A673 (cell line): ENCODE results near the gene OSTN. TPM values are rescaled to one million over a fixed set of nuclear protein-coding genes. Genes with fewer than 3 reads are reported as not detected.

Experiments used
- BruUV-seq: library from RNA; stranded (reverse); fragments of 400-500 nt; replicated peaks from 2 replicates; lab custom pipeline; 2021; lab: Mats Ljungman, UMichigan
- CTCF ChIA-PET: fragments of 300-600 bp; sonication (Branson Sonifier 250); formaldehyde crosslinking; loops from one replicate; lab custom pipeline; 2022; ENCODE audit warnings: antibody characterized with exemption; lab: Charles Lee
- POLR2A ChIA-PET: fragments of 300-600 bp; sonication (Branson Sonifier 250); formaldehyde crosslinking; loops from one replicate; lab custom pipeline; 2022; ENCODE audit warnings: antibody characterized with exemption; ENCODE audit not compliant: low non-redundant PET; lab: Charles Lee
- DNase-seq: peaks from one replicate; pipeline ENCODE4 v3.0.0-alpha.2; 2015; ENCODE audit warnings: low spot score
- H3K27ac ChIP-seq: fragments of 200-600 bp; sonication (generic); 2 replicates; pipeline ENCODE4 v1.5.1; 2016; ENCODE audit warnings: mixed run types, low read depth, mild to moderate bottlenecking, mixed read lengths, antibody characterized with exemption, low read length; ENCODE audit not compliant: poor library complexity, severe bottlenecking
- H3K27me3 ChIP-seq: fragments of 200-600 bp; sonication (generic); replicated peaks from 2 replicates; pipeline ENCODE4 v1.6.1; 2017; ENCODE audit warnings: mixed run types, low read depth, mild to moderate bottlenecking, mixed read lengths, antibody characterized with exemption, low read length; ENCODE audit not compliant: insufficient read depth, poor library complexity
- H3K36me3 ChIP-seq: fragments of 200-600 bp; sonication (generic); 2 replicates; pipeline ENCODE4 v1.6.1; 2016; ENCODE audit warnings: mixed run types, mild to moderate bottlenecking, mixed read lengths, antibody characterized with exemption, low read length; ENCODE audit not compliant: insufficient read depth, poor library complexity, severe bottlenecking
- H3K4me1 ChIP-seq: fragments of 200-600 bp; sonication (generic); 2 replicates; pipeline ENCODE4 v1.6.1; 2017; ENCODE audit warnings: mixed run types, mild to moderate bottlenecking, mixed read lengths, antibody characterized with exemption, low read length; ENCODE audit not compliant: insufficient read depth, poor library complexity, severe bottlenecking
- H3K4me3 ChIP-seq: fragments of 200-600 bp; sonication (generic); 2 replicates; pipeline ENCODE4 v1.5.1; 2016; ENCODE audit warnings: low read depth, mixed run types, mild to moderate bottlenecking, mixed read lengths, low read length; ENCODE audit not compliant: poor library complexity, severe bottlenecking
- H3K9me3 ChIP-seq: fragments of 200-600 bp; sonication (generic); 2 replicates; pipeline ENCODE4 v1.6.1; 2016; ENCODE audit warnings: mixed run types, low read depth, mild to moderate bottlenecking, mixed read lengths, antibody characterized with exemption, low read length; ENCODE audit not compliant: poor library complexity, severe bottlenecking
- EZH2 ChIP-seq: fragments of 200-600 bp; sonication (generic); IDR thresholded peaks from 2 replicates; pipeline ENCODE4 v1.6.1; 2017; ENCODE audit warnings: borderline replicate concordance, low read depth, mild to moderate bottlenecking, mixed read lengths, antibody characterized with exemption, low read length; ENCODE audit not compliant: poor library complexity, severe bottlenecking
- intact Hi-C: fragments of 100-400 bp; cut with micrococcal nuclease; formaldehyde crosslinking; loops from one replicate; pipeline ENCODE4 v1.10.0; 2022; ENCODE audit not compliant: unreplicated experiment
- total RNA-seq: library from RNA; stranded (reverse); gene quantifications from 2 replicates; pipeline ENCODE4 v1.2.3, GENCODE V29; 2021
- TF ChIP-seq, protein P1 (sequence below): fragments of 300-800, 200-600 bp; sonication (generic); conservative IDR thresholded peaks from 2 replicates; pipeline ENCODE4 v1.5.1; 2017; ENCODE audit warnings: low read depth, mild to moderate bottlenecking, antibody characterized with exemption, low read length, moderate library complexity, mixed read lengths

OSTN gene
- total RNA-seq, 1 experiment from 2014 or later: not detected

DNA sequence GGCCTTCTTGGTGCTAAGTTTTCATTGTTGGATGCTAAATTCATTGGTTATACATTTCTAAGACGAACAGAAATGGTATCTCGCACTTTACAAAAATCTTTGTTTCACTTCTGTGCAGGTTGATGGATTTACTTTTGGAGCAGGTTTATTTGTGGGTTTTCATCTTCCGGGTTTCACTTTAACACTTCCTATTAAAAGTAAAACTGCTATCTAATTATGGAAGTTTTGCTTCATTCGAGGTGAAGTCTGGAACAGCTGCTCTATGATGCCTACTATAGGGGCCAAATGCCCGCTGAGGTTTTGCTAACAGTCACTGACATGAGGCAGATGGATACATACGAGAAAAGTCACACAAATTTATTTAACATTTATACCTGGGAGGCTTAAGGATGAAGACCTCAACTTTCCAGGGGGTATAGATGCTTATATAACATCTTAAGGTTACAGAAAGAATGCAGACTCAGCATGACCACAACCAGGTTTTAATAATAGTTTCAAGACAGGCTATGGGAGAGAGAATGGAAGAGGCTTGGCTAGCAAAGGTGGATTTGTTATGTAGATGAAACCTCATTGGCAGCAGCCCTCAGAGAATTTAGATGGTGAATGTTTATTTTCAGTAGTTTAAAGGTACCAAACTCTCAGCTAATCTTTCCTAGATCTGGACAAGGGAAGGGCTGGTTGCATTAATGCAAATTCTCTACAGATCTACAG is 54.2 kb downstream of the OSTN start:
- no TSS peak for BruUV-seq

DNA sequence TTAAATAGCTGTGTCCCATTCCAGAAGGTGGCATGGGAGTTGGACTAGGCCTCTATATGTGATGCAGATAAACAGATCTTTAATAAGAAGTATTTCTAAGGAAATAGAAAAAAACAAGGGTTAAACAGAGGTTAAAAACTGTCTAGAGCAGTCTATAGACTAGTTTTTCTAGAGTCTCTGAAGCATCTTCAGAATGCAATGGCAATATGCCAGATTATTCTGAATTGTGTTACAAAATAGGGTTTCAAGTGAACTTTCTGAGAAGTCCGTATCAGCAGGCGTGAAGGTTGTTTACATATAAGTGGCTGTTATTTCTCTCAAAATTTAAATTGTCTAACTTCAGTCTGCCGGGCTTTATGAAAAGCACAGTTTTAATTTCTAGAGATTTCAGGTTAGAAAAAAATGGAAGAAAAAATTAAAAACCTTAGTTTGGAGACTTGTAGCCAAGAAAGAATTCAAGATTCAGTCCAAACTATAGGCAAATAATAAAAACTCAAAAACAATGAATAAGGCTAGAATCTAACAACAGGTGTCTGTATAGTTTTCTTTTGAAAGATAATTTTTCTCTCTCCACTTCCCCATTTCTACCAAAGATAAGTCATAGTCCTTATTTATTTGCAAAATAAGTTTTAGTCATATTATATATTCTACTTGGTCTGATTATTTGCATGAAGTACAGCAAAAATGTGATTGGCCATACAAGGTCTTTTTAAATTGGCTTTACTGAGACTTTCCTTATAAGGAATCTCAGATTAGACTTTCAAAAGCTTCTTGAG is 55.2 kb downstream of the OSTN start:
- H3K36me3 ChIP-seq: no peaks in the 10 kb centered on the region
- intact Hi-C loops: no loop called here
- no TSS peak for BruUV-seq
- ChIA-PET POLR2A (no interaction called here), CTCF (no interaction called here)
- H3K9me3 ChIP-seq: no peaks in the 10 kb centered on the region
- H3K4me1 ChIP-seq: peaks cover 6% of the 10 kb centered on the region
- no peak overlapping the region for H3K4me3 ChIP-seq
- H3K27ac ChIP-seq: no peak overlapping the region
- no peaks in the 10 kb centered on the region for H3K27me3 ChIP-seq
- DNase-seq: no peak
- no peak for TF ChIP-seq EZH2
- TF ChIP-seq, protein P1, sequence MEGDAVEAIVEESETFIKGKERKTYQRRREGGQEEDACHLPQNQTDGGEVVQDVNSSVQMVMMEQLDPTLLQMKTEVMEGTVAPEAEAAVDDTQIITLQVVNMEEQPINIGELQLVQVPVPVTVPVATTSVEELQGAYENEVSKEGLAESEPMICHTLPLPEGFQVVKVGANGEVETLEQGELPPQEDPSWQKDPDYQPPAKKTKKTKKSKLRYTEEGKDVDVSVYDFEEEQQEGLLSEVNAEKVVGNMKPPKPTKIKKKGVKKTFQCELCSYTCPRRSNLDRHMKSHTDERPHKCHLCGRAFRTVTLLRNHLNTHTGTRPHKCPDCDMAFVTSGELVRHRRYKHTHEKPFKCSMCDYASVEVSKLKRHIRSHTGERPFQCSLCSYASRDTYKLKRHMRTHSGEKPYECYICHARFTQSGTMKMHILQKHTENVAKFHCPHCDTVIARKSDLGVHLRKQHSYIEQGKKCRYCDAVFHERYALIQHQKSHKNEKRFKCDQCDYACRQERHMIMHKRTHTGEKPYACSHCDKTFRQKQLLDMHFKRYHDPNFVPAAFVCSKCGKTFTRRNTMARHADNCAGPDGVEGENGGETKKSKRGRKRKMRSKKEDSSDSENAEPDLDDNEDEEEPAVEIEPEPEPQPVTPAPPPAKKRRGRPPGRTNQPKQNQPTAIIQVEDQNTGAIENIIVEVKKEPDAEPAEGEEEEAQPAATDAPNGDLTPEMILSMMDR: no peak

More for the DNA sequence above, 54.2 kb downstream of the OSTN start:
- TF ChIP-seq, protein P1: no peak
- TF ChIP-seq EZH2: no peak
- DNase-seq: no peak
- POLR2A ChIA-PET: interaction anchor here (0.6 kb wide), 1 partner anchor 1582 kb away, joined by 5 read pairs; no protein-coding TSS in a partner anchor
- no peak overlapping the region for H3K4me3 ChIP-seq
- CTCF ChIA-PET: no interaction called here
- H3K27ac ChIP-seq: no peak overlapping the region
- no peaks in the 10 kb centered on the region for H3K36me3 ChIP-seq
- no peaks in the 10 kb centered on the region for H3K9me3 ChIP-seq
- intact Hi-C loops: no loop called here
- H3K4me1 ChIP-seq: peaks cover 6% of the 10 kb centered on the region
- no peaks in the 10 kb centered on the region for H3K27me3 ChIP-seq

DNA sequence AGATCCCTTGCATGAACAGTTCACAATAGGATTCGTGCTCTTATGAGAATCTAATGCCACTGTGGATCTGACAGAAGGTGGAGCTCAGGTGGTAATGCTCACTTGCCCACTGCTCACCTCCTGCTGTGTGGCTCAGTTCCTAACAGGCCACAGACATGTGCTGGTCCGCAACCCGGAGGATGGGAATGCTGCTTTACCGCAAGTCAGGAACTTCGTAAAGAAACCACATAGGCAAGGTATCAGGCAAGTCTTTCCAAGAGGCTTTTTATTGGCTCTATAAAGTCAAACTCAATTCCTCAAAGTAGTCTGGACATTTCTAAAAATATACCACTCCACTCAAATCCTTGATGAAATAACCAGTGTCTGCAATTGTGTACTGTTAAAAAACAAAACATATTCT is 56.1 kb downstream of the OSTN start:
- Histone ChIP-seq H3K4me3 (no peak overlapping the region), H3K27ac (no peak overlapping the region), H3K4me1 (peaks cover 6% of the 10 kb centered on the region), H3K9me3 (no peaks in the 10 kb centered on the region), H3K27me3 (no peaks in the 10 kb centered on the region), H3K36me3 (no peaks in the 10 kb centered on the region)
- ChIA-PET POLR2A (no interaction called here), CTCF (no interaction called here)
- no TSS peak for BruUV-seq
- DNase-seq: no peak
- TF ChIP-seq EZH2: no peak
- TF ChIP-seq, protein P1: no peak
- intact Hi-C loops: no loop called here
